H1 (cell line): ENCODE measurements around the gene WNK2. TPM values are rescaled to one million over a fixed set of nuclear protein-coding genes. Genes with fewer than 3 reads are reported as not detected.

Experiments
- EGR1 ChIP-seq: IDR thresholded peaks from 2 replicates; pipeline ENCODE4 v1.6.1; 2011; ENCODE audit warnings: low read depth, low read length, borderline replicate concordance
- FOSL1 ChIP-seq: IDR thresholded peaks from 2 replicates; pipeline ENCODE4 v1.6.1; 2011; ENCODE audit warnings: mild to moderate bottlenecking, low read depth, low read length, moderate library complexity; ENCODE audit not compliant: insufficient read depth
- GTF2F1 ChIP-seq: IDR thresholded peaks from 2 replicates; pipeline ENCODE4 v1.6.1; 2012; ENCODE audit warnings: low read depth, low read length, improper control_type of control experiment, borderline replicate concordance
- JUND ChIP-seq: IDR thresholded peaks from 2 replicates; pipeline ENCODE4 v1.6.1; 2011; ENCODE audit warnings: mild to moderate bottlenecking, improper control_type of control experiment, low read length
- NRF1 ChIP-seq: IDR thresholded peaks from 2 replicates; pipeline ENCODE4 v1.6.1; 2011; ENCODE audit warnings: mild to moderate bottlenecking, low read depth, low read length, improper control_type of control experiment
- polyA plus RNA-seq, 7 experiments: library from polyadenylated mRNA; depleted of rRNA in 3 of 7; stranded (reverse) in 5 of 7; unstranded in 2 of 7; fragments of >200 nt in 5 of 7; fragments of 200-250 nt in 2 of 7; gene quantifications; 1 replicate in 5 of 7; 2 replicates in 1 of 7; 4 replicates in 1 of 7; pipeline versions ENCODE4 v1.2.1 to v1.2.3, GENCODE V29; 2011 to 2013; ENCODE audit warnings: missing spikeins in 2 of 7, mixed read lengths in 2 of 7
- total RNA-seq: library from RNA; stranded (reverse); fragmentation: NEBNext Ultra II Directional; extraction: Animal tissue kit (Norgen Biotek cat#: 25700); gene quantifications from 2 replicates; pipeline ENCODE4 v1.2.1, GENCODE V29; 2021
- TF ChIP-seq, protein P1 (sequence below), 3 experiments: IDR thresholded peaks; 1 replicate in 2 of 3; 2 replicates in 1 of 3; pipeline versions ENCODE4 v1.5.1 to v1.6.1; 2011; ENCODE audit warnings: low read length in 3 of 3, mild to moderate bottlenecking in 3 of 3, inconsistent platforms in 2 of 3, low read depth in 1 of 3, moderate library complexity in 1 of 3; ENCODE audit not compliant: insufficient read depth in 1 of 3; ENCODE audit errors: control extremely low read depth in 1 of 3

WNK2 gene
- total and polyA plus RNA-seq, 2 of the 8 experiments (the other 6 are each of a cell fraction or from before 2014, with no cell fraction given) = 12.0 to 87.2 TPM

DNA sequence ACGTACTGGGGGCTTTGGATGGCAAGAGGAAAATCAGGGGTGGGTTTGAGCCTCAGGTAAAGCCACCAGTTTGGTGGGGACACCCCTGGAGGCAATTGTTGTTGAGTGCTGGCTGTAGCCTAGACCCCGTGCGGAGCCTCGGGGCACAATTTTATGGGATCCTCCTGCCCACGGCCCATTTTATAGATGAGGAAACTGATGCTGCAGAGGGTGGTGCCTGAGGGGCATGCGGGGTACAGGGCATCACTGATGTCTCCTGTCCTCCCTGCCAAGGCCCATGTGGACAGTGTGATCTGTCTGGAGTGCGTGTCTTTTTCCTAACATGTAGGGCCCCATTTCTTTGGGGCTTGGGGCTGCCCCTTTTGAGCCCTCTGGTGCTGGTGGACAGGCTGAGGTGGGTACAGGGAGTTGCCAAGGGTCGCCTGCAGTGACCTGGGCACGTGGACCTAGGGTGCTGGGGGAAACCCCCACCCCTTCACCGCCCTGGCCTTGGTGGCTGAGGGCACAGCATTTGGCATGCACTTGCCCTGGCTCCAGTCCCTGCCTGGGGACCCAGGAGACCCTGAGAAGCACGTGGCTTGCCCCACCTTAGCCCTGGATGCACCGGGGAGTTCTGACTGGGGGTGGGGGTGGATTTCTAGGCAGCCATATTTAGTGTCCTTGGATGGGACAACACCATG lies 22.1 kb downstream of the WNK2 start (continued):
- TF ChIP-seq FOSL1 (no peak), GTF2F1 (no peak), JUND (no peak), NRF1 (no peak), EGR1 (no peak)
- TF ChIP-seq, protein P1, sequence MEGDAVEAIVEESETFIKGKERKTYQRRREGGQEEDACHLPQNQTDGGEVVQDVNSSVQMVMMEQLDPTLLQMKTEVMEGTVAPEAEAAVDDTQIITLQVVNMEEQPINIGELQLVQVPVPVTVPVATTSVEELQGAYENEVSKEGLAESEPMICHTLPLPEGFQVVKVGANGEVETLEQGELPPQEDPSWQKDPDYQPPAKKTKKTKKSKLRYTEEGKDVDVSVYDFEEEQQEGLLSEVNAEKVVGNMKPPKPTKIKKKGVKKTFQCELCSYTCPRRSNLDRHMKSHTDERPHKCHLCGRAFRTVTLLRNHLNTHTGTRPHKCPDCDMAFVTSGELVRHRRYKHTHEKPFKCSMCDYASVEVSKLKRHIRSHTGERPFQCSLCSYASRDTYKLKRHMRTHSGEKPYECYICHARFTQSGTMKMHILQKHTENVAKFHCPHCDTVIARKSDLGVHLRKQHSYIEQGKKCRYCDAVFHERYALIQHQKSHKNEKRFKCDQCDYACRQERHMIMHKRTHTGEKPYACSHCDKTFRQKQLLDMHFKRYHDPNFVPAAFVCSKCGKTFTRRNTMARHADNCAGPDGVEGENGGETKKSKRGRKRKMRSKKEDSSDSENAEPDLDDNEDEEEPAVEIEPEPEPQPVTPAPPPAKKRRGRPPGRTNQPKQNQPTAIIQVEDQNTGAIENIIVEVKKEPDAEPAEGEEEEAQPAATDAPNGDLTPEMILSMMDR (IDR thresholded peaks at IDR 0.05; ENCODE audit: control extremely low read depth in 1 of 3, insufficient read depth in 1 of 3, low read depth in 1 of 3, low read length in 3 of 3) = no peak
